WTC11 (cell line): ENCODE data around the gene STON2. TPM values are rescaled to one million over a fixed set of nuclear protein-coding genes. Genes with fewer than 3 reads are reported as not detected.

ENCODE experiments used
- ATAC-seq: fragments of 200-7000 bp; cut with Tn5 transposase; 2 replicates; pipeline ENCODE4 v1.10.0; 2021; ENCODE audit warnings: mild to moderate bottlenecking, moderate library complexity
- CTCF ChIA-PET: fragments of 300-600 bp; sonication (Branson Sonifier 250); formaldehyde crosslinking; loops from one replicate; lab custom pipeline; 2021; ENCODE audit warnings: antibody characterized with exemption; lab: Charles Lee
- POLR2A ChIA-PET: fragments of 350-600 bp; sonication (Branson Sonifier 250); formaldehyde crosslinking; loops from one replicate; lab custom pipeline; 2021; ENCODE audit warnings: antibody characterized with exemption; lab: Charles Lee
- DNase-seq: peaks from one replicate; pipeline ENCODE4 v3.0.0; 2021; ENCODE audit warnings: low spot score
- H3K27ac Mint-ChIP-seq: 2 replicates; pipeline ENCODE4 v1.8.0; 2021; ENCODE audit warnings: mixed read lengths
- H3K27me3 Mint-ChIP-seq: 2 replicates; pipeline ENCODE4 v1.8.0; 2021; ENCODE audit warnings: low read depth, mild to moderate bottlenecking, moderate library complexity, mixed read lengths
- H3K36me3 Mint-ChIP-seq: 2 replicates; pipeline ENCODE4 v1.8.0; 2021; ENCODE audit warnings: mixed read lengths
- H3K4me1 Mint-ChIP-seq: 2 replicates; pipeline ENCODE4 v1.8.0; 2022; ENCODE audit warnings: mixed read lengths
- H3K4me3 Mint-ChIP-seq: 2 replicates; pipeline ENCODE4 v1.8.0; 2021; ENCODE audit warnings: mild to moderate bottlenecking, moderate library complexity, mixed read lengths
- H3K9me3 Mint-ChIP-seq: 2 replicates; pipeline ENCODE4 v1.8.0; 2021; ENCODE audit warnings: mixed read lengths
- ATF1 ChIP-seq: sonication (generic); formaldehyde crosslinking; IDR thresholded peaks from 2 replicates; pipeline ENCODE4 v1.8.1; 2023; ENCODE audit warnings: mild to moderate bottlenecking, moderate library complexity, missing genetic modification reagents
- CBFB ChIP-seq: sonication (generic); formaldehyde crosslinking; IDR thresholded peaks from 2 replicates; pipeline ENCODE4 v1.8.1; 2022; ENCODE audit warnings: mild to moderate bottlenecking, low read depth, missing genetic modification reagents
- CREB1 ChIP-seq: sonication (generic); formaldehyde crosslinking; IDR thresholded peaks from 2 replicates; pipeline ENCODE4 v1.8.0; 2023; ENCODE audit warnings: mild to moderate bottlenecking, missing genetic modification reagents
- CREM ChIP-seq: sonication (generic); formaldehyde crosslinking; IDR thresholded peaks from 2 replicates; pipeline ENCODE4 v1.8.1; 2022; ENCODE audit warnings: mild to moderate bottlenecking, missing genetic modification reagents, moderate library complexity
- ELF4 ChIP-seq: sonication (generic); formaldehyde crosslinking; IDR thresholded peaks from 2 replicates; pipeline ENCODE4 v1.8.1; 2022; ENCODE audit warnings: low read depth, mild to moderate bottlenecking, moderate library complexity, missing genetic modification reagents
- JAZF1 ChIP-seq: fragments of 250-450 bp; sonication (Bioruptor Pico); IDR thresholded peaks from 2 replicates; pipeline ENCODE4 v1.9.0; 2021; ENCODE audit warnings: moderate library complexity, mild to moderate bottlenecking, inconsistent platforms
- MYBL2 ChIP-seq: sonication (generic); formaldehyde crosslinking; IDR thresholded peaks from 2 replicates; pipeline ENCODE4 v1.8.1; 2023; ENCODE audit warnings: mild to moderate bottlenecking, moderate library complexity, missing genetic modification reagents
- NFATC4 ChIP-seq: fragments of 250-450 bp; sonication (Bioruptor Pico); IDR thresholded peaks from 2 replicates; pipeline ENCODE4 v1.9.0; 2021; ENCODE audit warnings: mild to moderate bottlenecking
- NFYB ChIP-seq: sonication (generic); formaldehyde crosslinking; conservative IDR thresholded peaks from 2 replicates; pipeline ENCODE4 v1.8.0; 2022; ENCODE audit warnings: low read depth, missing genetic modification reagents
- RELA ChIP-seq: sonication (generic); formaldehyde crosslinking; IDR thresholded peaks from 2 replicates; pipeline ENCODE4 v1.8.1; 2022; ENCODE audit warnings: missing genetic modification reagents, mild to moderate bottlenecking, borderline replicate concordance
- RORB ChIP-seq: fragments of 250-450 bp; sonication (Bioruptor Pico); IDR thresholded peaks from 2 replicates; pipeline ENCODE4 v1.9.0; 2021; ENCODE audit warnings: mild to moderate bottlenecking
- SMAD3 ChIP-seq: sonication (generic); formaldehyde crosslinking; IDR thresholded peaks from 2 replicates; pipeline ENCODE4 v1.8.0; 2022; ENCODE audit warnings: missing genetic modification reagents, mild to moderate bottlenecking, borderline replicate concordance
- SP1 ChIP-seq: sonication (generic); formaldehyde crosslinking; conservative IDR thresholded peaks from 2 replicates; pipeline ENCODE4 v1.8.1; 2022; ENCODE audit warnings: missing genetic modification reagents
- TP53 ChIP-seq: sonication (generic); formaldehyde crosslinking; IDR thresholded peaks from 2 replicates; pipeline ENCODE4 v1.8.1; 2023; ENCODE audit warnings: mild to moderate bottlenecking, missing genetic modification reagents
- ZNF263 ChIP-seq: sonication (generic); formaldehyde crosslinking; IDR thresholded peaks from 2 replicates; pipeline ENCODE4 v1.8.1; 2022; ENCODE audit warnings: low read depth, mild to moderate bottlenecking, moderate library complexity, missing genetic modification reagents
- ZNF317 ChIP-seq: sonication (generic); formaldehyde crosslinking; IDR thresholded peaks from 2 replicates; pipeline ENCODE4 v1.8.1; 2023; ENCODE audit warnings: low read depth, mild to moderate bottlenecking, moderate library complexity, missing genetic modification reagents, borderline replicate concordance
- total RNA-seq: library from RNA; stranded (reverse); gene quantifications from 3 replicates; pipeline ENCODE4 v1.2.3, GENCODE V29; 2021
- TF ChIP-seq, protein P1 (sequence below): sonication (generic); formaldehyde crosslinking; IDR thresholded peaks from 2 replicates; pipeline ENCODE4 v1.8.1; 2023; ENCODE audit warnings: mild to moderate bottlenecking, moderate library complexity, missing genetic modification reagents
- TF ChIP-seq, protein P2 (sequence below): sonication (generic); formaldehyde crosslinking; IDR thresholded peaks from 2 replicates; pipeline ENCODE4 v1.8.0; 2022; ENCODE audit warnings: mild to moderate bottlenecking, missing genetic modification reagents
- TF ChIP-seq, protein P3 (sequence below): fragments of 250-450 bp; sonication (Bioruptor Pico); IDR thresholded peaks from 2 replicates; pipeline ENCODE4 v1.9.0; 2021; ENCODE audit warnings: moderate library complexity, mild to moderate bottlenecking, inconsistent platforms, borderline replicate concordance
- TF ChIP-seq, protein P4 (sequence below): sonication (generic); formaldehyde crosslinking; IDR thresholded peaks from 2 replicates; pipeline ENCODE4 v1.8.0; 2023; ENCODE audit warnings: mild to moderate bottlenecking, missing genetic modification reagents
- TF ChIP-seq, protein P5 (sequence below): sonication (generic); formaldehyde crosslinking; IDR thresholded peaks from 2 replicates; pipeline ENCODE4 v1.8.1; 2022; ENCODE audit warnings: low read depth, mild to moderate bottlenecking, moderate library complexity, missing genetic modification reagents, borderline replicate concordance
- TF ChIP-seq, protein P6 (sequence below): sonication (generic); formaldehyde crosslinking; IDR thresholded peaks from 2 replicates; pipeline ENCODE4 v1.8.1; 2023; ENCODE audit warnings: mild to moderate bottlenecking, missing genetic modification reagents, borderline replicate concordance

STON2 gene
- total RNA-seq, 1 experiment from 2014 or later: 69.2 TPM

DNA sequence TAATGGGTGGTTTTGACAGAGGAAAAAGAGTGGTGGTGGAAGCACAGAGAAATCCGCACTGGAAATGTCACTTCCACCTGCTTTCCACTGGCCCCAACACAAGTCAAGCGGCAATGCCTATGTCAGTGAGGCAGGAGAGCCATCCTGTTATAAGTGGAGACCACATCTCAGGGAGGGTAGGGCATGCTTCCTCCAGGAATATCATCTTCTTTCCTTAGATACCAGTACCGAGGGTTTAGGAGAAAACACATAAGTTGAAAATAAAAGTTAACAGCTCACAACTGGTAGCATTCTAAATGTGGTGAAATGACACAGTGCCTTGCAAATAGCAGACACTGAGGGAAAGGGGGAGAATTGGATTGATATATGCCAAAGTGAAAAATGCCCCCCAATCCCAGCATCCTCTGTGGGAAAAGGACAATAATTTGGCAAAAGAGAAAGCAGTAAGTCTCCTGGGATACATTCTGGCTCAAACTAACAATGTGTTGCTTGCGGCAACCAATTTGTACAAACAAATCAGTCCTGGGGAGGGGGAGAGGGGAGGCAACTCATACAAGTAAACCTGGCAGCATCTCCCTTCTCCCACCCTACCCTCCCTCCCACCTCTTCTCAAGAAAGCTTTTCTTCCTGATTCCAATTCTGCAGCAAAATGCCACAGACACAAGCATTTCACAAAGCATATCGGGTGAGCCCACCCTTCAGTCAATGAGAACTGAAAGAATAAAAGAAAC is 57.1 kb downstream of the STON2 start:
- Mint-ChIP-seq H3K27ac (no peak overlapping the region), H3K9me3 (no peaks in the 10 kb centered on the region), H3K4me3 (no peak overlapping the region), H3K27me3 (no peaks in the 10 kb centered on the region), H3K36me3 (no peaks in the 10 kb centered on the region), H3K4me1 (peaks cover 17% of the 10 kb centered on the region)
- ATAC-seq (no peak), DNase-seq (no peak)
- ChIA-PET CTCF (interaction anchor here (1.2 kb wide), 1 partner anchor 10 kb away, joined by 5 read pairs; no protein-coding TSS in a partner anchor), POLR2A (no interaction called here)
- TF ChIP-seq JAZF1 (CRISPR knock-in tag) (no peak), CBFB (CRISPR knock-in tag) (no peak), CREM (no peak), ATF1 (CRISPR knock-in tag) (no peak), NFATC4 (CRISPR knock-in tag) (no peak), ZNF317 (CRISPR knock-in tag) (no peak), ELF4 (CRISPR knock-in tag) (no peak), MYBL2 (CRISPR knock-in tag) (no peak), RELA (CRISPR knock-in tag) (no peak), TP53 (CRISPR knock-in tag) (no peak), ZNF263 (CRISPR knock-in tag) (no peak)
- TF ChIP-seq, protein P1, sequence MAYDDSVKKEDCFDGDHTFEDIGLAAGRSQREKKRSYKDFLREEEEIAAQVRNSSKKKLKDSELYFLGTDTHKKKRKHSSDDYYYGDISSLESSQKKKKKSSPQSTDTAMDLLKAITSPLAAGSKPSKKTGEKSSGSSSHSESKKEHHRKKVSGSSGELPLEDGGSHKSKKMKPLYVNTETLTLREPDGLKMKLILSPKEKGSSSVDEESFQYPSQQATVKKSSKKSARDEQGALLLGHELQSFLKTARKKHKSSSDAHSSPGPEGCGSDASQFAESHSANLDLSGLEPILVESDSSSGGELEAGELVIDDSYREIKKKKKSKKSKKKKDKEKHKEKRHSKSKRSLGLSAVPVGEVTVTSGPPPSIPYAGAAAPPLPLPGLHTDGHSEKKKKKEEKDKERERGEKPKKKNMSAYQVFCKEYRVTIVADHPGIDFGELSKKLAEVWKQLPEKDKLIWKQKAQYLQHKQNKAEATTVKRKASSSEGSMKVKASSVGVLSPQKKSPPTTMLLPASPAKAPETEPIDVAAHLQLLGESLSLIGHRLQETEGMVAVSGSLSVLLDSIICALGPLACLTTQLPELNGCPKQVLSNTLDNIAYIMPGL (CRISPR knock-in tag): no peak
- TF ChIP-seq, protein P2, sequence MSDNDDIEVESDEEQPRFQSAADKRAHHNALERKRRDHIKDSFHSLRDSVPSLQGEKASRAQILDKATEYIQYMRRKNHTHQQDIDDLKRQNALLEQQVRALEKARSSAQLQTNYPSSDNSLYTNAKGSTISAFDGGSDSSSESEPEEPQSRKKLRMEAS (CRISPR knock-in tag): no peak
- TF ChIP-seq, protein P3, sequence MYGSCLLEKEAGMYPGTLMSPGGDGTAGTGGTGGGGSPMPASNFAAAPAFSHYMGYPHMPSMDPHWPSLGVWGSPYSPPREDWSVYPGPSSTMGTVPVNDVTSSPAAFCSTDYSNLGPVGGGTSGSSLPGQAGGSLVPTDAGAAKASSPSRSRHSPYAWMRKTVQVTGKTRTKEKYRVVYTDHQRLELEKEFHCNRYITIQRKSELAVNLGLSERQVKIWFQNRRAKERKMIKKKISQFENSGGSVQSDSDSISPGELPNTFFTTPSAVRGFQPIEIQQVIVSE (CRISPR knock-in tag): no peak
- TF ChIP-seq, protein P4, sequence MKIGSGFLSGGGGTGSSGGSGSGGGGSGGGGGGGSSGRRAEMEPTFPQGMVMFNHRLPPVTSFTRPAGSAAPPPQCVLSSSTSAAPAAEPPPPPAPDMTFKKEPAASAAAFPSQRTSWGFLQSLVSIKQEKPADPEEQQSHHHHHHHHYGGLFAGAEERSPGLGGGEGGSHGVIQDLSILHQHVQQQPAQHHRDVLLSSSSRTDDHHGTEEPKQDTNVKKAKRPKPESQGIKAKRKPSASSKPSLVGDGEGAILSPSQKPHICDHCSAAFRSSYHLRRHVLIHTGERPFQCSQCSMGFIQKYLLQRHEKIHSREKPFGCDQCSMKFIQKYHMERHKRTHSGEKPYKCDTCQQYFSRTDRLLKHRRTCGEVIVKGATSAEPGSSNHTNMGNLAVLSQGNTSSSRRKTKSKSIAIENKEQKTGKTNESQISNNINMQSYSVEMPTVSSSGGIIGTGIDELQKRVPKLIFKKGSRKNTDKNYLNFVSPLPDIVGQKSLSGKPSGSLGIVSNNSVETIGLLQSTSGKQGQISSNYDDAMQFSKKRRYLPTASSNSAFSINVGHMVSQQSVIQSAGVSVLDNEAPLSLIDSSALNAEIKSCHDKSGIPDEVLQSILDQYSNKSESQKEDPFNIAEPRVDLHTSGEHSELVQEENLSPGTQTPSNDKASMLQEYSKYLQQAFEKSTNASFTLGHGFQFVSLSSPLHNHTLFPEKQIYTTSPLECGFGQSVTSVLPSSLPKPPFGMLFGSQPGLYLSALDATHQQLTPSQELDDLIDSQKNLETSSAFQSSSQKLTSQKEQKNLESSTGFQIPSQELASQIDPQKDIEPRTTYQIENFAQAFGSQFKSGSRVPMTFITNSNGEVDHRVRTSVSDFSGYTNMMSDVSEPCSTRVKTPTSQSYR (CRISPR knock-in tag): no peak

DNA sequence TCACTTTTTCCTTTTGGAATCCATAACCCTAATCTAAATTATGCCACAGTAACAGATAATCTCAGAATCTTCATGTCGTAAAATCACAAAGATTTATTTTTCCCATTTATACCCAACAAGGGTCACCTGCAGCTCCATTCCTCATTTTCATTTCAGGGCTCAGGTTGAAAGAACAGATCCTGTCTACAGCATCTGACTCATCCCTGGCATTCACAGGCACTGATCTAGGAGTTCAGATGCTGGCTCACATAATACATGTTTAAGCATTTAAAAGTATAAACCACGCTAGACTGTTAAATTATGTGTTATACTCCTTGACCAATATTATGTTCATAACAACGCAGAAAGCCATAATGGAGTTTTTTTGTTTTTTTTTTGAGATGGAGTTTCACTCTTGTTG is 58.3 kb downstream of the STON2 start:
- Mint-ChIP-seq H3K9me3 (no peaks in the 10 kb centered on the region), H3K27me3 (no peaks in the 10 kb centered on the region), H3K27ac (no peak overlapping the region; the same call in 1 of the 2 replicates), H3K4me3 (no peak overlapping the region), H3K36me3 (0 out of 2 replicates have a peak, but pooled peaks cover 3% of the 10 kb centered on the region), H3K4me1 (peaks cover 7% of the 10 kb centered on the region)
- ChIA-PET CTCF (interaction anchor here (0.9 to 1.3 kb wide), 2 partner anchors 12 to 73 kb away, joined by 3 read pairs; no protein-coding TSS in a partner anchor), POLR2A (no interaction called here)
- ATAC-seq (no peak), DNase-seq (no peak)
- TF ChIP-seq SP1 (no peak), TP53 (CRISPR knock-in tag) (no peak), NFYB (CRISPR knock-in tag) (no peak), CREB1 (CRISPR knock-in tag) (no peak), CBFB (CRISPR knock-in tag) (no peak), RORB (CRISPR knock-in tag) (no peak), SMAD3 (CRISPR knock-in tag) (no peak)
- TF ChIP-seq, protein P3 (CRISPR knock-in tag): no peak
- TF ChIP-seq, protein P5, sequence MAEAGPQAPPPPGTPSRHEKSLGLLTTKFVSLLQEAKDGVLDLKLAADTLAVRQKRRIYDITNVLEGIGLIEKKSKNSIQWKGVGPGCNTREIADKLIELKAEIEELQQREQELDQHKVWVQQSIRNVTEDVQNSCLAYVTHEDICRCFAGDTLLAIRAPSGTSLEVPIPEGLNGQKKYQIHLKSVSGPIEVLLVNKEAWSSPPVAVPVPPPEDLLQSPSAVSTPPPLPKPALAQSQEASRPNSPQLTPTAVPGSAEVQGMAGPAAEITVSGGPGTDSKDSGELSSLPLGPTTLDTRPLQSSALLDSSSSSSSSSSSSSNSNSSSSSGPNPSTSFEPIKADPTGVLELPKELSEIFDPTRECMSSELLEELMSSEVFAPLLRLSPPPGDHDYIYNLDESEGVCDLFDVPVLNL: no peak
- TF ChIP-seq, protein P6, sequence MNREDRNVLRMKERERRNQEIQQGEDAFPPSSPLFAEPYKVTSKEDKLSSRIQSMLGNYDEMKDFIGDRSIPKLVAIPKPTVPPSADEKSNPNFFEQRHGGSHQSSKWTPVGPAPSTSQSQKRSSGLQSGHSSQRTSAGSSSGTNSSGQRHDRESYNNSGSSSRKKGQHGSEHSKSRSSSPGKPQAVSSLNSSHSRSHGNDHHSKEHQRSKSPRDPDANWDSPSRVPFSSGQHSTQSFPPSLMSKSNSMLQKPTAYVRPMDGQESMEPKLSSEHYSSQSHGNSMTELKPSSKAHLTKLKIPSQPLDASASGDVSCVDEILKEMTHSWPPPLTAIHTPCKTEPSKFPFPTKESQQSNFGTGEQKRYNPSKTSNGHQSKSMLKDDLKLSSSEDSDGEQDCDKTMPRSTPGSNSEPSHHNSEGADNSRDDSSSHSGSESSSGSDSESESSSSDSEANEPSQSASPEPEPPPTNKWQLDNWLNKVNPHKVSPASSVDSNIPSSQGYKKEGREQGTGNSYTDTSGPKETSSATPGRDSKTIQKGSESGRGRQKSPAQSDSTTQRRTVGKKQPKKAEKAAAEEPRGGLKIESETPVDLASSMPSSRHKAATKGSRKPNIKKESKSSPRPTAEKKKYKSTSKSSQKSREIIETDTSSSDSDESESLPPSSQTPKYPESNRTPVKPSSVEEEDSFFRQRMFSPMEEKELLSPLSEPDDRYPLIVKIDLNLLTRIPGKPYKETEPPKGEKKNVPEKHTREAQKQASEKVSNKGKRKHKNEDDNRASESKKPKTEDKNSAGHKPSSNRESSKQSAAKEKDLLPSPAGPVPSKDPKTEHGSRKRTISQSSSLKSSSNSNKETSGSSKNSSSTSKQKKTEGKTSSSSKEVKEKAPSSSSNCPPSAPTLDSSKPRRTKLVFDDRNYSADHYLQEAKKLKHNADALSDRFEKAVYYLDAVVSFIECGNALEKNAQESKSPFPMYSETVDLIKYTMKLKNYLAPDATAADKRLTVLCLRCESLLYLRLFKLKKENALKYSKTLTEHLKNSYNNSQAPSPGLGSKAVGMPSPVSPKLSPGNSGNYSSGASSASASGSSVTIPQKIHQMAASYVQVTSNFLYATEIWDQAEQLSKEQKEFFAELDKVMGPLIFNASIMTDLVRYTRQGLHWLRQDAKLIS: no peak
